CD4-positive, alpha-beta T cell treated with Interleukin-6 for 4 hours (primary cell): ENCODE measurements around the gene AKAP13.
"Not testable (repeated sequence)": the region's sequence is repeated elsewhere in the genome, so short reads cannot be mapped to it uniquely, and the experiment has no call there.

Experiments
- DNase-seq: peaks from one replicate; pipeline ENCODE4 v3.0.0-alpha.2; 2020; ENCODE audit warnings: mixed read lengths

Gene AKAP13

GRCh38 chr15:85482894-85483293 lies 102.5 kb downstream of the AKAP13 start:
- no peak for DNase-seq

GRCh38 chr15:85483955-85484354 lies 103.6 kb downstream of the AKAP13 start:
- not testable (repeated sequence) for DNase-seq

DNA sequence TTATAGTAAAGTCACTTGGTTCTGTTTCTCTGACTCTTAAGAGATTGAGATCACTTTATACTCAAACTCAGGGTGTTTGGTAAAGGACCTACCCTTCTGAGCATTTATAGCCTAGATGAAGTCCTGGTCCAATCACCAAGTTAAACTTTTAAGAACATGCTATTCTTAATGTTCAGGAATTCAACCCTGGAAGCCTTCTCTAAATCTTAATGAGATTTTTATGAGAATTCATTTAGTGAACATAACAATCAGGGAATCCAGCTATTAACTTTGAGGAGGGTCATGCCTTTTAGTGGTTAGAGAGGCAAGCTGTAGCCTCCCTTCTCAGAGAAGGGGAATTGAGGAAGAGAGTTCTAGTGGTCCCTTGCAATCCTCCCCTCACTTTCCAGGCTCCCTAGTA lies 104.5 kb downstream of the AKAP13 start:
- DNase-seq = not testable (repeated sequence)

DNA sequence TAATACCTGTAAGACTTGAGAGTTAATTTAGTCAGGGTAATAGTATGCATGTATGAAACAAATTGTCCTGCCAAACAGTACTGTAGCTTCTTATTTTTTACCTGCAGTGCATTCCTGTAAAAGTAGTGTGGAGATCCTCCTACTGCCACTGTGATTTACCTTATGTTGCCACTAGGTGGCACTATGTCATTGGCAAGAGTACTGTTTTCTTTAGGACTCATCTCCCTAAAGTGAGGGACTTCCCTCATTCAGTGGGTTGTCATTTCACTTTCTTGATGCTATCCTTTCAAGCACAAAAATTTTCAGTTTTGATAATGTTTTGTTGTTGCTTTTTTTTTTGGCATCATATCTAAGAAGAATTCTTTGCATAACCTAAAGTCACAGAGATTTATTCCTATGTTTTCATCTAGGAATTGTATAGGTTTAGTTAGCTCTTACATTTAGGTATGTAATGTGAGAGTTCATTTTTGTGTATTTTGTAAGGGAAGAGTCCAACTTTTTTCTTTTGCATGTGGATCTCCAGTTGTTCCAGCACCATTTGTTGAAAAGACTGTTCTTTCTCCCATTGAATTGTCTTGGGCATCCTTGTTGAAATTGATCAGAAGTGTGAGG lies 105.7 kb downstream of the AKAP13 start:
- peak; percentile 67 for DNase-seq

DNA sequence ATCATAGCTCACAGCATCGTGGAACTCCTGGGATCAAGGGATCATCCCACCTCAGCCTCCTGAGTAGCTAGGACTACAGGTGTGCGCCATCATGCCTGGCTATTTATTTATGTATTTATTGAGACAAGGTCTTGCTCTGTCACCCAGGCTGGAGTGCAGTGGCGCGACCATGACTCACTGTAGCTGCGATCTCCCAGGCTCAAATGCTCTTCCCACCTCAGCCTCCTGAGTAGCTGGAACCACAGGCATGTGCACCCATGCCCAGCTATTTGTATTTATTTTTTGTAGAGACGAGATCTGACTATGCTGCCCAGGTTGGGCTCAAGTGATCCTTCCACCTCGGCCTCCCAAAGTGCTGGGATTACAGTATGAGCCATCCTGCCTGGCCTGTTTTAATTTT lies 107.4 kb downstream of the AKAP13 start:
- DNase-seq = not testable (repeated sequence)

- no peak for DNase-seq
These were observed 108.6 kb downstream of the AKAP13 start for GRCh38 chr15:85488997-85489396.

DNA sequence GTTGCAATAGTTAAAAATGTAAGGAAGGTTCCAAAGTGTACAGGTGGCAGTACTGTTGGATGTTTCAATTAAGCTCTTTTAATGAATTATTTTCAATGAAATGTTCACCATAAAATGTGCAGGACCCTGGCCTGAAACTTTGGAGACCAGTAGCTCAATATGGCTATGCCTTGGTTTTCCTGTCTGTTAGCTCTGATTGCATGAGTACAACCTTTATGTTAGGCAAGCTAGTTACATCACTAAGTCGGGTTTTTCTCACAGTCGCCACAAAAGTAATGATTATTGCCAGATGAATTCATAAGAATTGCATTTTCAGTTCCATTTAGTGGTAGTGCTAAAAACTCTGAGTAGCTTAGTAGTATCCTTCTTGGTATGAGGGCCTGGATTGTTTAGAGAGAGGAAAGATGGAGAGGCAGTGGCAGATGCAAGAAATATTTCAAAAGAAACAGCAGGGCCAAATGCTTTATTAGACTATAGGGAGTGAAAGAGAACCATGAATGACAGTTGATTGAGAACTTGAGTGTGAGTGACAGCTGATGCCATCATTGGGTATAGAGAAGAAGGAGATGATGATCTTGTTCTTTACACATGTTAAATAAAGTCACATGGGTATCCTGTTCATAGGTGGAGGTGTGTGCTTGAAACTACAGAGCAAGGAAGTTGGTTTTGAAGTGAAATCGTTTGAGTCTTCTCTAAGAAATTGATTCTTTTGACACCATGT lies 109.5 kb downstream of the AKAP13 start:
- DNase-seq = no peak

DNA sequence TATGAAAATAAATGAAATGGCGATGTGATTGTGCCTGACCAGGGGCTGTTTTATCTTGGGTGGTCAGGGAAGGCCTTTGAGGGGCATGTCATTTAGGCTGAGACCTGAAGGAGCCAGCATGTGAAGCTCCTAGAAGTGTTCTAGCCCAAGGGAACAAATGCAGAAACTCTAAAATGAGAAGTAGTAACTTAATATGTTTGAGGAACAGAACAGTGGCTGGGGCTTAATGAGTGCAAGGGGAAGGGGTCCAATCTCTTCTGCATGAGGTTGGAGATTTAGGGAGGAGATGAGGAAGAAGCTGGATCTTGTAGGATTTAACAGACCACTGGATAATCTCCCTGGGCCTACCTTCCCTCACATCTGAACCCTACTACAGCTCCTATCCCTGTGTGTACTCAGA lies 110.5 kb downstream of the AKAP13 start:
- DNase-seq = no peak

- no peak for DNase-seq
These were observed 111.3 kb downstream of the AKAP13 start for GRCh38 chr15:85491691-85492090.

DNA sequence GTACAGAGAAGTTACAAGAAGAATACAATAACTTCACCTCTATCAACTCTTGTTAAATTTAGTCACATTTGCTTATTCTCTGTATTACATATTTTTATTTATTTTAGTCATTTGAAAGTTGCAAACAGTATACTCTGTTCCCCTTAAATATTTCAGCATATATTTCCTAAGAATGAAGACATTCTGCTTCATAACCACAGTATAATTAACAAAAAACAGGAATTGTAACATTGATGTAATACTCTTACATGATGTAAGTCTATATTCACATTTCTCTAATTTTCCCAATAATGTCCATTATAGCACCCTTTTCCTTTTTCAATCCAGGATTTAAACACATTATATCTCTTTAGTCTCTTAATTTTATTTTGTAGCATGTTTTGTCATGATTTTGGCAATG lies 112.0 kb downstream of the AKAP13 start:
- DNase-seq = no peak

DNA sequence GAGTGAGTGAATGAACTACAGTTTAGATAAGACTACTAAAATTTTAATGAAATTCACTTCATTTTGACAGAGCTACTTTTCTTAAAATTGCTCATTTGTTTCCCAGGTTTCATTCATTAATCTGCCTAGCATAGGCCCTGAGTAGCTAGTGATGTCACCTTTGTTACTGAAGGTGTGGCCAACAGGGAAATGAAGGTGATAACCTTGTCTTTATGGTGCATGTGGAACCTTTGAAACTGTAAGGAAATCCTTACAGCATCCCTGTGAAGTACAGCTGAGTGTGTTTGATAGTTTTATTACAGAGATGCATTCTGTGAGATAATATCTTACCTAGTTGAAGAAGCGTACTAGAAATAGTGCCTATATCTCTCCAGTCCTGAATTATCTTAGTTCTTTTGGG lies 112.9 kb downstream of the AKAP13 start:
- DNase-seq = no peak

GRCh38 chr15:85494048-85494777 lies 113.8 kb downstream of the AKAP13 start:
- no peak for DNase-seq

DNA sequence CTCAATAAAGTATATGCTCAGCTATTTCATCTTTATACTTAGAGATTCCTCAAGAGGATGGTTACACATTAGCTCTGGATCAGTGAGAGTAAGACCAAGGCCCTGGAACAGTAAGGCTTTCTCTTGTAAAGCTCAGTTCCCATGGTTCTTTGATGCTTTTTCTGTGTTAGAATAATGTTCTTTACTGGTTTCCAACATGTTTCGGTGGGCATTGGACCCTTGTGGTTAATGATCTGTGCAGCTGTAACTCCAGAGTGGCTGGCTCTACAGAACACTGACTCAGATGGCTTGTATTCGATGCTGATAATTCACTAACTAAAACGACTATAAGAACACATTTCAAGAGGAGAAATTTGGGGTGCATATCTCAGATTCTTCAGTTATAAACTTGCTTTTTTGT lies 114.7 kb downstream of the AKAP13 start:
- DNase-seq = no peak

DNA sequence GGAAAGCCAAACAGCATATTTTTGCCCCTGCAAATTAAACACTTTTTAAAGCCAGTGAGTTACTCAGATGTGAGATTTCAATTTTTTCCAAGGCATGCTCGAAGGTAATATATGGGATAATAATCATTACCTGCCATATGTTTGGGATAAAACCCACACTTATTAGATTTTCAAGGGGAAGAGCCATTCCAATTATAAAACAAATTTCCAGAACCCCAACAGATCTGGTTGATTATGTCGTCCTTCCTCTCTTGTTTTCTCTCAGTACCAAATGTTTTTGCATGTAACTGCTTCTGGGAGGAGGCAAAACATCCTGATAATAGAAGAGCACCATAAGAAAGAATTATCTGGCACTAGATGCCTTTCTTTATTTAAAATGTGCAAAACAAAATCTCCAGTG lies 115.1 kb downstream of the AKAP13 start:
- no peak for DNase-seq

DNA sequence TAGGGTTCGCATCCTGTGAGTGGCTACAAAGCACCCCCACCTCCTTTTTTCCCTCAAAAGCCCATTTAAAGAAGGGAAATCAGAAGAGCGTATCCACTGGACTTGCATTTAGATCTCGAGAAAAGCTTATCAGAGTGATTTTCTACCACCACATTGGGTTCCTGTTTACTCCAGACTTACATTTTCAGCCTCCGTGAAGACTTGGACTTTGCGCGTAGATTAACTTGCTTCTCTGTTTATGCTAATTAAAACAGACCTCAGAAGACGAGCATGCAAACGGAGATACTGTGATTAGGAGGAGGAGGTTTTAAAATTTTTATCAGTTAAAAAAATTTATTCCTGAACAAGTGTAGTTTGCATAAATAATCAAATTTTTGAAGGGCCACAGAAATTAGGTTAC lies 115.7 kb downstream of the AKAP13 start:
- DNase-seq = no peak

GRCh38 chr15:85496551-85497171 lies 116.3 kb downstream of the AKAP13 start:
- DNase-seq = no peak

DNA sequence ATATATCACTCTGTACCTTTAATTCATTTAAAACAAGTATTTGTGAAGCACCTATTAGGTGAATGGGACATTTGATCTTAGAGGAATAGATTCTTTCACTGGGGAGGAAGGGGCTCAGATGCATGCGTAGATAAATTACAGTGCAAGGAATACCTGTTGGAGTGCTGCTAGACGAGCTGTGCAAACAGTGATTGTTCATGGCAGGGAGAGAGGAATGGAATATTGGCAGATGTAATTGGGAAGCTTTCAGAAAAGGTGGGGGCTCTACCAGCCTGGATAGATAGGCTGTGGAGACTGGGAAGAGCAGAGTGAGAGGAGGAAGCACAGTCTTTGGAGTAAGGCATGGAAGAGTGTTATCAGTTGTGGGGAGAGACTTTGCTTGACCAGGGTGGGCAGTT lies 116.8 kb downstream of the AKAP13 start:
- DNase-seq = no peak

DNA sequence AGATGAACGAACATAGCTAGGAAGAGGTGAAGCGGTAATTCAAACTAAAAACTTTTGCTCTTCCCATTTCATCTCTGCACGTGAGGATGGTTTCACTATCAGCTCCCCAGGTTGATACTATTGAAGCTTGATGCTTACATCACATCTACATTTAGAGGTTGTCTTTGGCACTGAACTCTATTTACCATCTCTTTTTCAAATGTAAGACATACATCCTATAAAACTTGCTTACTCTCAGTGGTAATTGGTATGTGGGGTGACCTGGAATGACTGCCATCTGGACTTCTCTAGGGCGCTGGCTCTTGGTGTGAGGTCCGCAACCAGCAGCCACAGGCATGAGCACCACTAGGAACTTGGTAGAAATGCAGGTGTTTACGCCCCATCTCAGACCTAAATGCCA lies 118.1 kb downstream of the AKAP13 start:
- DNase-seq = no peak

DNA sequence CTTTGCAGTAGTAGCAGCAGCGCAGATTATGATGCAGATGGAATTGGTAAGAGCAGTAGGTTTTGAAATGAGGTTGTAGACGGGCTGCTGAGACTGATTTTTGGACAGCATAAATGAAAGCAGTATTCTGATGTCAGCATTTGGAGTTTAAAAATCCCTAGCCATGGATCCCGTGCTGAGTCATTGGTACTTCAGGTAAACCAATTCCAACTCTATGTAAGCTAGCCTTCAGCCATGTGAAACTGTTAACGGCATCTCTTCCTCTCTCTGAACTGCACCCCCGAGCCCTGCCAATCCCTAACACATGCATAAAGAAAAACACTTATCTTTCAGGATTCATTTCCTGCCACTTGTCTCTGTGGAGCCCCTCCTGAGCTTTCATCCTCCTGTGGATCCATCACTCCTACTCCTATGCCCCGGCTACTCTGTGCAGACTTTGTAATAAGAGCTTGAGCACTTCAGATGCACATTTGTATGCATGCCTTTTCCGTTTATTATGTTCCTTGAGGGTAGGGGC lies 119.0 kb downstream of the AKAP13 start:
- no peak for DNase-seq

DNA sequence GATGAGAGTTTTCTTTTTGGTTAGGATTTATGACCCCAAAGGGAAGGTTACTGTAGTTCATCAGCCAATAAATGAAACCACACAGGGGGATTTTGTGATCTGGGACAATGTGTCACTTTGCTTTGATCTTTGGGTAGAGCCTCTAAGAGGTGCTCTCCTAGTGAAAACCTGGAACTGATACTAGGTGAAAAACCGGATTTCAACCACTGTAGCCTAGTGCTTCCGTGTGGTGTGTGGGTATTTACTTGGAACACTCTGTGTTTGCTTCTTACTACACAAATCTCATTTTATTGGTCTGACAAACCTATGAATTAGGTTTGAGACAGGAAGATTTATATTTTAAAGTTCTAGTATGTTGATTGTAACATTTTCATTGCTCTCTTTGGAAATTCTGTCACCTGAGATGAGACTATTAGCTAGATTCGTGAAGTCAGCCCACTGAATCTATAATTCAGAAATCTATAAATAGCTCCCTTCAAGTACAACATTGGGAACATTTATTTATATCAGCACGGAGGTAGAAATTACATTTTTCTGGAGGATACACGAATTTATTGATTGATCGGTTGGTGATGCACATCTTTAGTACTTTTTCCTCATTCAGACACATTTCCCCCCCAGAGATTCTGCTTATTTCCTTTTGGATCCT lies 119.8 kb downstream of the AKAP13 start:
- no peak for DNase-seq

DNA sequence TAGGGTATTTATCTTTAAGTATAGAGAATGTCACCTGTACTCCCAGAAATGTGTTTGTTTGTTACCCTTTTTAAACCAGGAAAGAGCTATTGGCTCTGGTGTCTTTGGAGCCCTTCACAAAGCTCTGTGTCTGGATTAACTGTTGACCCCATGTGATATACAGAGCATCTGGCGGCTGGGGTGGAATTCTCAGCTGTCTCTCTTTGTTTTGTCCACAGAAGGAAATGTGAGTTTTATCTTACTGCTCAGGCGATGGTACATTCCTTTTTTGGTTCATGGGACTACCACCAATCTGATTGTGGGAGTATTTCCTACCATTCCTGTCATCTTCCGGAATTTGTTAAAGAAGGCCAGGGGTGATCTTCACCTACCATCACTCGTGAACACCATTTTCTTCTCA lies 120.3 kb downstream of the AKAP13 start:
- no peak for DNase-seq

- DNase-seq = no peak
These were observed 121.2 kb downstream of the AKAP13 start for GRCh38 chr15:85501574-85501973.
